Common myeloid progenitor, CD34-positive (primary cell): Measurements from ENCODE around the gene FHL5. TPM values are rescaled to one million over a fixed set of nuclear protein-coding genes. Genes with fewer than 3 reads are reported as not detected.
A peak's percentile ranks its signal among the peaks of the same experiment; 100 is the strongest.

Source experiments
- CTCF ChIA-PET: fragments of 350-600 bp; sonication (Branson Sonifier 250); formaldehyde crosslinking; loops from one replicate; lab custom pipeline; 2021; ENCODE audit warnings: antibody characterized with exemption; lab: Charles Lee
- POLR2A ChIA-PET: fragments of 350-600 bp; sonication (Branson Sonifier 250); formaldehyde crosslinking; loops from one replicate; lab custom pipeline; 2021; ENCODE audit warnings: antibody characterized with exemption; lab: Charles Lee
- DNase-seq, 3 donors: peaks; one replicate each; pipeline versions ENCODE4 v3.0.0 to v3.0.0-alpha.2; 2013
- H3K27ac ChIP-seq, 2 experiments: 1 replicate in 1 of 2; 2 replicates in 1 of 2; pipeline ENCODE4 v1.7.0; 2013; ENCODE audit warnings: inconsistent platforms in 2 of 2, low read length in 2 of 2, mild to moderate bottlenecking in 2 of 2, low read depth in 1 of 2, moderate library complexity in 1 of 2; ENCODE audit not compliant: severe bottlenecking in 2 of 2, insufficient read depth in 1 of 2, poor library complexity in 1 of 2
- H3K27me3 ChIP-seq, 5 experiments: replicated peaks in 2 of 5; 1 replicate in 3 of 5; 2 replicates in 2 of 5; pipeline versions ENCODE4 v1.6.1 to v1.7.0; 2013; ENCODE audit warnings: low read length in 4 of 5, mild to moderate bottlenecking in 2 of 5, moderate library complexity in 2 of 5, inconsistent platforms in 1 of 5; ENCODE audit not compliant: insufficient read depth in 5 of 5, control insufficient read depth in 4 of 5
- H3K36me3 ChIP-seq, 4 experiments: 1 replicate in 2 of 4; 2 replicates in 2 of 4; pipeline versions ENCODE4 v1.6.1 to v1.7.0; 2013; ENCODE audit warnings: low read length in 3 of 4, control low read depth in 1 of 4, mild to moderate bottlenecking in 1 of 4; ENCODE audit not compliant: control insufficient read depth in 4 of 4, insufficient read depth in 4 of 4
- H3K4me1 ChIP-seq, 4 experiments: 1 replicate in 3 of 4; 2 replicates in 1 of 4; pipeline versions ENCODE4 v1.6.1 to v1.7.1; 2013; ENCODE audit warnings: low read length in 3 of 4, mild to moderate bottlenecking in 3 of 4, control low read depth in 1 of 4, inconsistent platforms in 1 of 4, moderate library complexity in 1 of 4; ENCODE audit not compliant: control insufficient read depth in 4 of 4, insufficient read depth in 4 of 4; ENCODE audit errors: control extremely low read depth in 1 of 4
- H3K4me3 ChIP-seq, 7 experiments: 1 replicate in 4 of 7; 2 replicates in 3 of 7; pipeline versions ENCODE4 v1.5.1 to v1.7.0; 2013; ENCODE audit warnings: mild to moderate bottlenecking in 7 of 7, low read length in 6 of 7, moderate library complexity in 6 of 7, inconsistent platforms in 2 of 7, low read depth in 2 of 7, control low read depth in 1 of 7; ENCODE audit not compliant: insufficient read depth in 4 of 7, control insufficient read depth in 1 of 7; ENCODE audit errors: extremely low read depth in 1 of 7
- H3K9me3 ChIP-seq, 5 experiments: 1 replicate in 4 of 5; 2 replicates in 1 of 5; pipeline versions ENCODE4 v1.6.1 to v1.7.1; 2013; ENCODE audit warnings: low read length in 4 of 5, mild to moderate bottlenecking in 2 of 5, inconsistent platforms in 1 of 5, low read depth in 1 of 5, moderate library complexity in 1 of 5; ENCODE audit not compliant: control insufficient read depth in 4 of 5, insufficient read depth in 2 of 5; ENCODE audit errors: control extremely low read depth in 1 of 5
- WGBS: methylation state at CpG from one replicate; pipeline ENCODE4 v1.1.5; 2013; ENCODE audit not compliant: insufficient coverage; 5-methylcytosine and 5-hydroxymethylcytosine counted together
- polyA plus RNA-seq: library from polyadenylated mRNA; unstranded; fragments of 120-200 nt; gene quantifications from one replicate; pipeline ENCODE4 v1.2.1, GENCODE V29; 2013

Gene FHL5, protein sequence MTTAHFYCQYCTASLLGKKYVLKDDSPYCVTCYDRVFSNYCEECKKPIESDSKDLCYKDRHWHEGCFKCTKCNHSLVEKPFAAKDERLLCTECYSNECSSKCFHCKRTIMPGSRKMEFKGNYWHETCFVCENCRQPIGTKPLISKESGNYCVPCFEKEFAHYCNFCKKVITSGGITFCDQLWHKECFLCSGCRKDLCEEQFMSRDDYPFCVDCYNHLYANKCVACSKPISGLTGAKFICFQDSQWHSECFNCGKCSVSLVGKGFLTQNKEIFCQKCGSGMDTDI
- polyA plus RNA-seq, result not detected

DNA sequence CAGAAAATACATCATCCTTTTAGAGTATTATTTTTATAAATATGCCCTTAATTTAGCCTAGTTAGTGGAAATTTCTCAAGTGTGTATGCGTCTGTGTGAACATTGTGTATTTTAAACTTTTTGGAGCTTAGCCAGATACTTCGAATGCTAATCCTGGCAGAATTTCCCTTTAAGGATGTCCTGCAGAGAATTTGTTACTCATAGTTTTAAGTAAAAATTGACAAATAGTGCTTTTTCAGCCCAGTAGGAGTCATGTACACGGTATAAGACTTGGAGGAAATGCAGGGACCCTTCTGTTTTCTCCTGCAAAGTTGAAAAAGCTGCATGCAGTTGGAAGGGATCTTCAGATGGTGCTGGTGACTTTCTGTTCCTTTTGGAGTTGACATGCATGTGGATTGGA lies at the start of gene FHL5:
FHL5 (plus strand) TSS at position 243 of the 400 bp plus-strand sequence. CDS start 40,486 bp downstream, outside the sequence.
- Histone ChIP-seq H3K27me3 (peaks cover 5 to 35% (median 16%) of the 10 kb centered on the region in 5 experiments), H3K27ac (no peak within 1 kb of the TSS), H3K4me3 (no peak within 1 kb of the TSS), H3K9me3 (peaks cover 0 to 3% (median 0%) of the 10 kb centered on the region in 5 experiments), H3K36me3 (no peaks in the 10 kb centered on the region), H3K4me1 (peaks cover 0 to 10% (median 0%) of the 10 kb centered on the region in 4 experiments)
- ChIA-PET POLR2A (no interaction called here), CTCF (no interaction called here)
- 38% methylated on average over 3 of the region's 3 CpGs for WGBS
- peak in 2 of 3 donors; percentile 4 to 6 for DNase-seq

DNA sequence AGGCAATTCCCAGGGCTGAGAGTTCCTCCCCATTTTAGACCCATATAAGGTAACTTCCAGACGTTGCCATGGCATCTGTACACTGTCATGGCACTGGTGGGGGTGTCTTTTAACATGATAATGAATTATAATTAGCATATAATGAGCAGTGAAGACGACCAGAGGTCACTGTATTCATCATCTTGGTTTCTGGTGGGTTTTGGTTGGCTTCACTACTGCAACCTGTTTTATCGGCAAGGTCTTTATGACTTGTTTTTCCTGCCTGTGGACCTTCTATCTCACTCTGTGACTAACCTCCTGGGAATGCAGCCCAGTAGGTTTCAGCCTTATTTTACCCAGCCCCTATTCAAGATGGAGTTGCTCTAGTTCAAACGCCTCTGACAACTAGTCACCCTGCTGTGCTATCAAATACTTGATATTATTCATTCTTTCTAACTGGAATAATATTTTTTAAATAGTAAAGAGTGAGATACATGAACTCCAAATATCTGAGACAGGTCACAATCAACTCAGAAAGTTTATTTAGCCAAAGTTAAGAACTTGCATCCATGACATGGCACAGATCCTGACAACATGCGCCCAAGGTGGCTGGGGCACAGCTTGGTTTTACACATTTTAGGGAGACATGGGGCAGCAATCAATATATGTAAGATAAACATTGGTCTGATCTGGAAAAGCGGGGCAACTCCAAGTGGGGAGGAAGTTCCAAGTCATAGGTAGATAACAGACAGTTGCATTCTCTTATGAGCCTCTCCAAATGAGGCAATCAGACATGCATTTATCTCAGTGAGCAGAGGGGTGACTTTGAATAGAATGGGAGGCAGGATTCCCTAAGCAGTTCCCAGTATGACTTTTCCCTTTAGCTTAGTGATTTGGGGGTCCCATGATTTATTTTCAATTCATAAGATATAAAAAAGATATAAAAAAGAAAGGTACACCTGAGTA lies 42.5 kb upstream of the FHL5 start:
- Histone ChIP-seq H3K9me3 (no peaks in the 10 kb centered on the region), H3K27ac (peak overlapping the region in 1 of 2 experiments; percentile 97), H3K27me3 (no peaks in the 10 kb centered on the region), H3K36me3 (peaks cover 0 to 3% (median 0%) of the 10 kb centered on the region in 4 experiments), H3K4me1 (peaks cover 8 to 25% (median 17%) of the 10 kb centered on the region in 4 experiments), H3K4me3 (peak overlapping the region in 6 of 7 experiments; percentile 92 to 99 (median 96))
- POLR2A ChIA-PET, result no interaction called here
- peak in 1 of 3 donors; percentile 11 for DNase-seq
- CTCF ChIA-PET, result no interaction called here
- 93% methylated on average over 3 of the region's 6 CpGs for WGBS

DNA sequence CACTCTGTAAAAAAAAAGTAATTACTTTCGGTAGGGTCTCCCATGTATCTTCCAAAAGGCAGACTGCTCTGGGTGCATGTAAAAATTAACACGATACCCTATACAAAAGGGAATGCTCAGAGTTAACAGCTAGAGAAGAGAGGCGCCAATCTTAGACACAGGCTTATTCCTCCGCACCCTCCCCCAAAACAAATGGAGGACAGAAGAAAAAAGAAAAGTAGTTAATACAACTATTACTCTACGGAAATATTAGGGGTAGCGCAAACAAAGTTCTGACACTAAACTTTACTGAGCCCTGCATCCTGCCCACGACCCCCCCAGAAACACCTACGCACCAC lies 41.7 kb upstream of the FHL5 start:
- WGBS, result 0% methylated on average over 2 of the region's 8 CpGs
- DNase-seq, result no peak
- H3K4me1 ChIP-seq, result peaks cover 8 to 25% (median 17%) of the 10 kb centered on the region in 4 experiments
- peak overlapping the region; percentile 73 to 99 (median 96) for H3K4me3 ChIP-seq
- H3K27me3 ChIP-seq, result no peaks in the 10 kb centered on the region
- H3K36me3 ChIP-seq, result peaks cover 0 to 9% (median 2%) of the 10 kb centered on the region in 4 experiments
- CTCF ChIA-PET, result no interaction called here
- no peaks in the 10 kb centered on the region for H3K9me3 ChIP-seq
- peak overlapping the region in 1 of 2 experiments; percentile 97 for H3K27ac ChIP-seq
- POLR2A ChIA-PET, result no interaction called here

DNA sequence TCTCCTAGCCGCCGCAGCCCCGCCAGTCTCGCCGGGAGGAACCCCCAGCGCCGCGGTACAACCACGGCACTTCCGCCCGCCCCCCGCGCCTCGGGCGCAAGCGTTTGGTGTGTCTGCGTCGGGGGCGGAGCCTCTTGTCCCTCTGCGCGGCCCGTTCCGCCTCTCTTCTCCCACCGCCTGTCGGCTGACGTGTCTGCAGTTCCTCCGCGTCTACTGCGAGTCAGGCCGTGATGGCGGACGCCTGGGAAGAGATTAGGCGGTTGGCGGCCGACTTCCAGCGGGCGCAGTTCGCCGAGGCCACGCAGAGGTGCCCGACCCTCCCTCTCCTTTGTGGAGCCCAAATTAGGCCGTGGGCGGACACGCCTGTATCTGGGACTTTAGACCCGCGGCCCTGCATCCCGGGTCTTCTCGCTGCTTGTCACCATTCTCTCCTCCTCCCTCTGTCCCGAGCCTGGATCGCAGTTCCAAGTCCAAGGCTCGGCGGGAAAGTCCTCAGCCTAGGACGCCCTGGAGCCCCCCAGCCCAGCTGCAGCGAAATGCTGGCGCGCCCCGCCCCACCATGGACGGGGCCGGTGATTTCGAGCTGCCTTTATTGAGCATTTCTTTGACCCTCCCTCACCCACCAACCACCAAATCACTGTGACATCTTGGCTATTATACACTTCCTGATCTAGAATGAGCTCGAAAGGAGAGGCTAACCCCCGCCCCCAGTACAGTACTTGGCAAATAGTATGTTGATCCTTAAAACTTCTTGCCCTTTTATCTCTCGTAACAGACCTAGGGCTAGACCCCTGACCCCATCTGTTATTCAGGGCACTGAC lies 41.1 kb upstream of the FHL5 start, which contains the start of gene UFL1:
UFL1 (plus strand) TSS at position 163 of the 821 bp plus-strand sequence; CDS start at position 231, 68 bp downstream.
- DNase-seq, result peak; percentile 93 to 98 (median 97)
- H3K27ac ChIP-seq, result peak within 1 kb of the TSS; percentile 90 to 97
- H3K4me3 ChIP-seq, result peak within 1 kb of the TSS; percentile 73 to 99 (median 96)
- H3K4me1 ChIP-seq, result peaks cover 8 to 25% (median 17%) of the 10 kb centered on the region in 4 experiments
- WGBS, result 0% methylated on average over 60 of the region's 63 CpGs
- peaks cover 0 to 15% (median 4%) of the 10 kb centered on the region in 4 experiments for H3K36me3 ChIP-seq
- ChIA-PET POLR2A (no interaction called here), CTCF (interaction anchor here (1.8 kb wide), 1 partner anchor 15 kb away, joined by 4 read pairs; no protein-coding TSS in a partner anchor)
- no peaks in the 10 kb centered on the region for H3K9me3 ChIP-seq
- H3K27me3 ChIP-seq, result no peaks in the 10 kb centered on the region

DNA sequence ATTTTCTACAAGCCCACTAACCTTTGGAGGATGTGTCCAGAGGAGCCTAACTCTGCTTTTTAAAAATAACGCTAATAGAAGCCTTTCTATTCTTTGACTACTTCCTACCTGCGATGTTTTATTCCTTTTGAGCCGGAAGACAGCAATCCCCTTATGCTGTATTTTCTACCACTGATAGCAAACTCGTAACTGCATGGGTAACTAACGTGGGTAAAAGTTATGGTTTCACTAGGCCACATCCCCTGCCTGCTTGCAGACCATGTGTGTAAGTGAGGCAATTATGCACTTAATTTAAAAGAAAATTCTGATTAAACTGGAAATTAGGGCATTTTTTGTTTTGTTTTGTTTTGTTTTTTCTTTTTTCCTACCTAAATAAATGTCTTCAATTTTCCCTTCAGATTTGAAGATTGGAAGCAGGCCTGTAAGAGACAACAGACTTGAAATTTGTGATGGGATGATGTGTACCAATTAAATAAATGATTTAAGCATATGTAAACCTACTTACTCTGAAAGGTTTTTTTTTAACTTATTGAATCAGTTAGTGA lies 40.4 kb upstream of the FHL5 start:
- Histone ChIP-seq H3K9me3 (no peaks in the 10 kb centered on the region), H3K27ac (peak overlapping the region; percentile 90 to 97), H3K36me3 (peaks cover 0 to 21% (median 5%) of the 10 kb centered on the region in 4 experiments), H3K4me1 (peaks cover 8 to 25% (median 17%) of the 10 kb centered on the region in 4 experiments), H3K27me3 (no peaks in the 10 kb centered on the region), H3K4me3 (peak overlapping the region; percentile 73 to 99 (median 96))
- DNase-seq, result peak in 2 of 3 donors; percentile 63 to 73
- 0% methylated on average over 4 of the region's 5 CpGs for WGBS
- POLR2A ChIA-PET, result no interaction called here
- CTCF ChIA-PET, result interaction anchor here (1.8 kb wide), 1 partner anchor 15 kb away, joined by 4 read pairs; no protein-coding TSS in a partner anchor

DNA sequence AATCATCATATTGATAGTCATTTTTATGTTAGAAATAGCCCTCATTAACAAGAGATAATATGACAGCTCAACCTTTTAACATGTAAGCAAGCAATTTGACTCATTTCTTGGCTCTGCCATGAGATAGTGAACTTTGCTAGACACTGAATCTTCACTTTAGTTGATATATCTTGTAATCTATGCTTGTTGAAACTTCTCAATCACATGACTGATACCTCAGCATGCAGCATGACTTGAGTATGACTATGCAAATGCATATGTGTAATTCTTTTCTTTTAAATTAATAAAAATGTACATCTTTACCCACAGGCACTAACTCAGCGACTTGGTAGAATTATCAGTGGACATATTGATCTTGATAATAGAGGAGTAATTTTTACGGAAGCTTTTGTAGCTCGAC lies 34.7 kb upstream of the FHL5 start:
- no CpG with 5 or more reads among the region's 3 CpGs for WGBS

More for the DNA sequence above, 34.7 kb upstream of the FHL5 start:
- no peak overlapping the region for H3K27ac ChIP-seq
- no peak for DNase-seq
- H3K27me3 ChIP-seq, result no peaks in the 10 kb centered on the region
- no peak overlapping the region for H3K4me3 ChIP-seq
- ChIA-PET CTCF (interaction anchor here (1.1 to 2.1 kb wide), 2 partner anchors 11 to 12 kb away, joined by 5 to 6 read pairs; no protein-coding TSS in a partner anchor), POLR2A (no interaction called here)
- H3K36me3 ChIP-seq, result peaks cover 22 to 75% (median 35%) of the 10 kb centered on the region in 4 experiments
- H3K9me3 ChIP-seq, result peaks cover 0 to 5% (median 0%) of the 10 kb centered on the region in 5 experiments
- H3K4me1 ChIP-seq, result peaks cover 0 to 9% (median 4%) of the 10 kb centered on the region in 4 experiments
